Endothelial cell of umbilical vein (primary cell): Measurements from ENCODE around the gene ZFP62.

Experiments used
- FOS ChIP-seq: IDR thresholded peaks from 2 replicates; pipeline ENCODE4 v1.6.1; 2011; ENCODE audit warnings: mild to moderate bottlenecking, low read length, moderate library complexity, borderline replicate concordance; ENCODE audit not compliant: insufficient read depth
- MYC ChIP-seq: IDR thresholded peaks from one replicate; pipeline ENCODE4 v1.6.1; 2011; ENCODE audit warnings: mild to moderate bottlenecking, low read depth, low read length
- POLR2A ChIP-seq: IDR thresholded peaks from 2 replicates; pipeline ENCODE4 v1.6.1; 2012; ENCODE audit warnings: low read depth, mild to moderate bottlenecking, control low read depth, low read length
- POLR2AphosphoS5 ChIP-seq: IDR thresholded peaks from 2 replicates; pipeline ENCODE4 v1.6.1; 2012; ENCODE audit warnings: low read depth, mild to moderate bottlenecking, control low read depth, low read length, moderate library complexity; ENCODE audit not compliant: insufficient read depth
- TF ChIP-seq, protein P1 (sequence below), 2 donors: IDR thresholded peaks; 1 replicate in 1 of 2; 2 replicates in 1 of 2; pipeline ENCODE4 v1.5.1; 2011; ENCODE audit warnings: low read length in 2 of 2, mild to moderate bottlenecking in 2 of 2, moderate library complexity in 2 of 2, control low read depth in 1 of 2, inconsistent platforms in 1 of 2, low read depth in 1 of 2; ENCODE audit not compliant: insufficient read depth in 1 of 2; ENCODE audit errors: extremely low read depth in 1 of 2

DNA sequence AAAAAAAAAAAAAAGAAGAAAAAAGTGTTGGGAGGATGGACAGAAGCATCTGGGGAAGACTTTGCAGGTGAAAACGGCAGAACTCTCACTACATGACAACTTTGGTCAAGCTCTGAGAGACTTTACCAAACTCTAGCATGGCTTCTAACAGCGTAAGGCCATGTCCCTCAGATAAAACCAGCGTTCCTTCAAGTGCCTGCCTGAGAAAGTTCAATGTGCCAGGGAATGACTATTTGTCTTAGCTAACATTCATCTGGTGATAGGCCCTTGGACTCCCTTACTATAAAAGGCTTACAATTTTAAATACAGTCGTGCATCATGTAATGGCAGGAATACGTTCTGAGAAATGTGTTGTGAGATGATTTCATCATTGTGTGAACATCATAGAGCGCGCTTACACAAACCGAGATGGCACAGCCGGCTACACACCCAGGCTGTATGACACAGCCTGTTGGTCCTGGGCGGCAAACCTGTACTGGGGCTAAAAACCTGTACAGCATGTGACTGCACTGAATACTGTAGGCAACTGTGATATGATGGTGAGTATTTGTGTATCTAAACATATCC lies 14.9 kb upstream of the ZFP62 start:
- TF ChIP-seq, protein P1, sequence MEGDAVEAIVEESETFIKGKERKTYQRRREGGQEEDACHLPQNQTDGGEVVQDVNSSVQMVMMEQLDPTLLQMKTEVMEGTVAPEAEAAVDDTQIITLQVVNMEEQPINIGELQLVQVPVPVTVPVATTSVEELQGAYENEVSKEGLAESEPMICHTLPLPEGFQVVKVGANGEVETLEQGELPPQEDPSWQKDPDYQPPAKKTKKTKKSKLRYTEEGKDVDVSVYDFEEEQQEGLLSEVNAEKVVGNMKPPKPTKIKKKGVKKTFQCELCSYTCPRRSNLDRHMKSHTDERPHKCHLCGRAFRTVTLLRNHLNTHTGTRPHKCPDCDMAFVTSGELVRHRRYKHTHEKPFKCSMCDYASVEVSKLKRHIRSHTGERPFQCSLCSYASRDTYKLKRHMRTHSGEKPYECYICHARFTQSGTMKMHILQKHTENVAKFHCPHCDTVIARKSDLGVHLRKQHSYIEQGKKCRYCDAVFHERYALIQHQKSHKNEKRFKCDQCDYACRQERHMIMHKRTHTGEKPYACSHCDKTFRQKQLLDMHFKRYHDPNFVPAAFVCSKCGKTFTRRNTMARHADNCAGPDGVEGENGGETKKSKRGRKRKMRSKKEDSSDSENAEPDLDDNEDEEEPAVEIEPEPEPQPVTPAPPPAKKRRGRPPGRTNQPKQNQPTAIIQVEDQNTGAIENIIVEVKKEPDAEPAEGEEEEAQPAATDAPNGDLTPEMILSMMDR (IDR thresholded peaks at IDR 0.05; ENCODE audit: extremely low read depth in 1 of 2, insufficient read depth in 1 of 2, low read depth in 1 of 2, low read length in 2 of 2), result no peak
- TF ChIP-seq POLR2AphosphoS5 (no peak), POLR2A (no peak), FOS (no peak), MYC (no peak)
